ENCODE results near the gene C12orf57. TPM values are rescaled to one million over a fixed set of nuclear protein-coding genes. Genes with fewer than 3 reads are reported as not detected.

C12orf57 gene
- total and polyA plus RNA-seq, 9 of the 15 experiments (the other 6 are each of a cell fraction or from before 2014, with no cell fraction given), result 26.7 to 191 (median 107) TPM

GRCh38 chr12:6929466-6930452 lies 14.1 kb upstream of the C12orf57 start (continued):
- TF ChIP-seq ZNF12 (CRISPR knock-in tag; IDR thresholded peaks at IDR 0.05), result no peak
- TF ChIP-seq C11orf30 (IDR thresholded peaks at IDR 0.05; ENCODE audit: low read depth), result no peak
- TF ChIP-seq ZNF75A (CRISPR knock-in tag; IDR thresholded peaks at IDR 0.05), result no peak
- no peak for TF ChIP-seq HSF4 (CRISPR knock-in tag; IDR thresholded peaks at IDR 0.05; ENCODE audit: borderline replicate concordance)
- TF ChIP-seq CBFA2T3 (IDR thresholded peaks at IDR 0.05), result peak; percentile 71
- TF ChIP-seq CTBP1 (IDR thresholded peaks at IDR 0.05; ENCODE audit: borderline replicate concordance), result peak; percentile 83; the same call in 1 of the 2 replicates
- TF ChIP-seq CTCF (IDR thresholded peaks at IDR 0.05 in 2 of 3, conservative IDR thresholded peaks at IDR 0.05 in 1 of 3; ENCODE audit: insufficient read depth in 2 of 3, low read depth in 1 of 3, low read length in 3 of 3), result no peak
- no peak for TF ChIP-seq ZNF282 (CRISPR knock-in tag; IDR thresholded peaks at IDR 0.05)
- TF ChIP-seq, protein P1, sequence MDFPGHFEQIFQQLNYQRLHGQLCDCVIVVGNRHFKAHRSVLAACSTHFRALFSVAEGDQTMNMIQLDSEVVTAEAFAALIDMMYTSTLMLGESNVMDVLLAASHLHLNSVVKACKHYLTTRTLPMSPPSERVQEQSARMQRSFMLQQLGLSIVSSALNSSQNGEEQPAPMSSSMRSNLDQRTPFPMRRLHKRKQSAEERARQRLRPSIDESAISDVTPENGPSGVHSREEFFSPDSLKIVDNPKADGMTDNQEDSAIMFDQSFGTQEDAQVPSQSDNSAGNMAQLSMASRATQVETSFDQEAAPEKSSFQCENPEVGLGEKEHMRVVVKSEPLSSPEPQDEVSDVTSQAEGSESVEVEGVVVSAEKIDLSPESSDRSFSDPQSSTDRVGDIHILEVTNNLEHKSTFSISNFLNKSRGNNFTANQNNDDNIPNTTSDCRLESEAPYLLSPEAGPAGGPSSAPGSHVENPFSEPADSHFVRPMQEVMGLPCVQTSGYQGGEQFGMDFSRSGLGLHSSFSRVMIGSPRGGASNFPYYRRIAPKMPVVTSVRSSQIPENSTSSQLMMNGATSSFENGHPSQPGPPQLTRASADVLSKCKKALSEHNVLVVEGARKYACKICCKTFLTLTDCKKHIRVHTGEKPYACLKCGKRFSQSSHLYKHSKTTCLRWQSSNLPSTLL (IDR thresholded peaks at IDR 0.05), result no peak
- TF ChIP-seq RUNX1 (IDR thresholded peaks at IDR 0.05; ENCODE audit: low read depth), result no peak
- no peak for TF ChIP-seq TRIM28 (IDR thresholded peaks at IDR 0.05)
- no peak for TF ChIP-seq RBBP5 (IDR thresholded peaks at IDR 0.05; ENCODE audit: borderline replicate concordance, insufficient read depth, low read length, poor library complexity, severe bottlenecking)
- TF ChIP-seq SNAPC5 (CRISPR knock-in tag; IDR thresholded peaks at IDR 0.05), result no peak
- no peak for TF ChIP-seq RBM15 (IDR thresholded peaks at IDR 0.05; ENCODE audit: insufficient read depth, low read length)
- no peak for TF ChIP-seq SPI1 (IDR thresholded peaks at IDR 0.05; ENCODE audit: borderline replicate concordance, low read depth, low read length)
- no peak for TF ChIP-seq ZKSCAN3 (CRISPR knock-in tag; IDR thresholded peaks at IDR 0.05)
- TF ChIP-seq TAL1 (IDR thresholded peaks at IDR 0.05), result peak; percentile 33; the same call in 1 of the 2 replicates
- TF ChIP-seq, protein P2, sequence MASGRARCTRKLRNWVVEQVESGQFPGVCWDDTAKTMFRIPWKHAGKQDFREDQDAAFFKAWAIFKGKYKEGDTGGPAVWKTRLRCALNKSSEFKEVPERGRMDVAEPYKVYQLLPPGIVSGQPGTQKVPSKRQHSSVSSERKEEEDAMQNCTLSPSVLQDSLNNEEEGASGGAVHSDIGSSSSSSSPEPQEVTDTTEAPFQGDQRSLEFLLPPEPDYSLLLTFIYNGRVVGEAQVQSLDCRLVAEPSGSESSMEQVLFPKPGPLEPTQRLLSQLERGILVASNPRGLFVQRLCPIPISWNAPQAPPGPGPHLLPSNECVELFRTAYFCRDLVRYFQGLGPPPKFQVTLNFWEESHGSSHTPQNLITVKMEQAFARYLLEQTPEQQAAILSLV (tag; IDR thresholded peaks at IDR 0.05), result no peak
- 0 out of 2 replicates have a peak, but pooled peaks have one; percentile 29 for TF ChIP-seq NFRKB (IDR thresholded peaks at IDR 0.05; ENCODE audit: low read depth)
- TF ChIP-seq FOS (IDR thresholded peaks at IDR 0.05; ENCODE audit: extremely low read depth, insufficient read length), result no peak
- TF ChIP-seq, protein P3, sequence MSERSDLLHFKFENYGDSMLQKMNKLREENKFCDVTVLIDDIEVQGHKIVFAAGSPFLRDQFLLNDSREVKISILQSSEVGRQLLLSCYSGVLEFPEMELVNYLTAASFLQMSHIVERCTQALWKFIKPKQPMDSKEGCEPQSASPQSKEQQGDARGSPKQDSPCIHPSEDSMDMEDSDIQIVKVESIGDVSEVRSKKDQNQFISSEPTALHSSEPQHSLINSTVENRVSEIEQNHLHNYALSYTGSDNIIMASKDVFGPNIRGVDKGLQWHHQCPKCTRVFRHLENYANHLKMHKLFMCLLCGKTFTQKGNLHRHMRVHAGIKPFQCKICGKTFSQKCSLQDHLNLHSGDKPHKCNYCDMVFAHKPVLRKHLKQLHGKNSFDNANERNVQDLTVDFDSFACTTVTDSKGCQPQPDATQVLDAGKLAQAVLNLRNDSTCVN (CRISPR knock-in tag; IDR thresholded peaks at IDR 0.05), result no peak
- TF ChIP-seq ZNF3 (CRISPR knock-in tag; IDR thresholded peaks at IDR 0.05), result no peak
- TF ChIP-seq HNRNPK (IDR thresholded peaks at IDR 0.05; ENCODE audit: low read depth, low read length, poor library complexity, severe bottlenecking), result no peak
